ENCODE measurements around the gene CHMP5. TPM values are rescaled to one million over a fixed set of nuclear protein-coding genes. Genes with fewer than 3 reads are reported as not detected.

CHMP5 gene
- total and polyA plus RNA-seq, 4 experiments from 2014 or later: 32.3 to 59.9 (median 39.7) TPM

Other genes with a start within 250 kb of the CHMP5 start
- gene DNAJA1, start 239.8 kb upstream of the CHMP5 start, total RNA-seq: 10 to 100 TPM; 79.8 to 84.4 TPM
- gene DNAJA1, start 239.8 kb upstream of the CHMP5 start, polyA plus RNA-seq: 100 to 1,000 TPM in 1 of 2 donors, 10 to 100 TPM in 1; 80.4 to 122 TPM
- 10 to 100 TPM; 30.9 to 31.6 TPM for gene SMU1, start 188.4 kb upstream of the CHMP5 start, total RNA-seq
- gene SMU1, start 188.4 kb upstream of the CHMP5 start, polyA plus RNA-seq: 10 to 100 TPM; 21.8 to 33.0 TPM
- gene B4GALT1, start 97.7 kb upstream of the CHMP5 start, total RNA-seq: 10 to 100 TPM; 54.1 to 56.0 TPM
- gene B4GALT1, start 97.7 kb upstream of the CHMP5 start, polyA plus RNA-seq: 10 to 100 TPM; 16.6 to 32.0 TPM
- not detected for gene SPINK4, start 24.9 kb upstream of the CHMP5 start, total RNA-seq
- gene SPINK4, start 24.9 kb upstream of the CHMP5 start, polyA plus RNA-seq: not detected
- 10 to 100 TPM; 53.5 to 56.3 TPM for gene BAG1, start 341 bp upstream of the CHMP5 start, total RNA-seq
- 10 to 100 TPM; 70.9 to 84.9 TPM for gene BAG1, start 341 bp upstream of the CHMP5 start, polyA plus RNA-seq
- 10 to 100 TPM; 63.7 to 64.7 TPM for gene NFX1, start 25.5 kb downstream of the CHMP5 start, total RNA-seq
- gene NFX1, start 25.5 kb downstream of the CHMP5 start, polyA plus RNA-seq: 10 to 100 TPM; 21.2 to 45.0 TPM
- gene AQP7, start 137.5 kb downstream of the CHMP5 start, total RNA-seq: under 1 TPM in 1 of 2 experiments, not detected in 1; 0.81 TPM
- under 1 TPM in 1 of 2 donors, not detected in 1; 0.30 TPM for gene AQP7, start 137.5 kb downstream of the CHMP5 start, polyA plus RNA-seq
- gene AQP3, start 182.5 kb downstream of the CHMP5 start, total RNA-seq: 100 to 1,000 TPM; 172 TPM
- 100 to 1,000 TPM; 484 to 562 TPM for gene AQP3, start 182.5 kb downstream of the CHMP5 start, polyA plus RNA-seq
- 10 to 100 TPM; 39.1 to 41.1 TPM for gene NOL6, start 208.9 kb downstream of the CHMP5 start, total RNA-seq
- gene NOL6, start 208.9 kb downstream of the CHMP5 start, polyA plus RNA-seq: 10 to 100 TPM; 11.7 to 28.1 TPM